A549 (cell line): ENCODE measurements around the gene NPBWR2. TPM values are rescaled to one million over a fixed set of nuclear protein-coding genes. Genes with fewer than 3 reads are reported as not detected.

ENCODE experiments used
- ATAC-seq, 2 experiments: fragments of 200-7000 bp in 1 of 2; fragments of >200 bp in 1 of 2; cut with Nextera tagmentation in 1 of 2; cut with Tn5 transposase in 1 of 2; 3 replicates each; pipeline versions ENCODE4 v1.8.0 to v1.9.1; 2018 to 2020; ENCODE audit warnings: mild to moderate bottlenecking in 1 of 2, moderate library complexity in 1 of 2
- CTCF ChIA-PET: fragments of 300-600 bp; sonication (Branson Sonifier 250); formaldehyde crosslinking; extraction: SDS; loops from one replicate; lab custom pipeline; 2021; ENCODE audit warnings: antibody characterized with exemption, inconsistent platforms; lab: Yijun Ruan, JAX
- POLR2A ChIA-PET: fragments of 350-600 bp; formaldehyde crosslinking; extraction: SDS; loops from one replicate; lab custom pipeline; 2021; ENCODE audit warnings: antibody characterized with exemption, inconsistent platforms; lab: Yijun Ruan, JAX
- DNase-seq, 2 experiments: peaks; one replicate each; pipeline versions ENCODE4 v3.0.0 to v3.0.0-alpha.2; 2011 to 2016; ENCODE audit warnings: low read depth in 1 of 2, low spot score in 1 of 2
- FAIRE-seq: peaks from 2 replicates; lab custom pipeline; 2011; peaks lifted over from hg19 to GRCh38; lab: Jason Lieb, UNC
- H3K27ac ChIP-seq, 2 experiments: fragments of >200 bp; sonication (Bioruptor Twin); formaldehyde crosslinking; 3 replicates each; pipeline ENCODE4 v1.5.1; 2016 to 2017
- H3K4me1 ChIP-seq: fragments of >200 bp; sonication (Bioruptor Twin); formaldehyde crosslinking; 3 replicates; pipeline ENCODE4 v1.6.1; 2016
- H3K4me2 ChIP-seq: fragments of >200 bp; sonication (Bioruptor Twin); formaldehyde crosslinking; 3 replicates; pipeline ENCODE4 v1.6.1; 2016
- H3K4me3 ChIP-seq: fragments of >200 bp; sonication (Bioruptor Twin); formaldehyde crosslinking; 3 replicates; pipeline ENCODE4 v1.5.1; 2016
- H3K9me3 ChIP-seq: fragments of >200 bp; sonication (Bioruptor Twin); formaldehyde crosslinking; 3 replicates; pipeline ENCODE4 v1.6.1; 2016
- BHLHE40 ChIP-seq: IDR thresholded peaks from 2 replicates; pipeline ENCODE4 v1.6.1; 2012; ENCODE audit warnings: low read depth, low read length, inconsistent platforms
- CBX8 ChIP-seq: fragments of 200-600 bp; sonication (generic); IDR thresholded peaks from 2 replicates; pipeline ENCODE4 v1.6.1; 2016
- CHD2 ChIP-seq: fragments of 150-350 bp; IDR thresholded peaks from 2 replicates; pipeline ENCODE4 v1.6.1; 2014; ENCODE audit warnings: low read length; ENCODE audit not compliant: partially characterized antibody
- CHD4 ChIP-seq: fragments of 200-600 bp; sonication (generic); IDR thresholded peaks from 2 replicates; pipeline ENCODE4 v1.6.1; 2016; ENCODE audit warnings: antibody characterized with exemption, mild to moderate bottlenecking, borderline replicate concordance
- E2F6 ChIP-seq: IDR thresholded peaks from 2 replicates; pipeline ENCODE4 v1.6.1; 2012; ENCODE audit warnings: low read depth, borderline replicate concordance
- EHF ChIP-seq: fragments of 250-450 bp; sonication (Bioruptor Pico); IDR thresholded peaks from 2 replicates; pipeline ENCODE4 v1.5.0; 2020; ENCODE audit warnings: mild to moderate bottlenecking
- EHMT2 ChIP-seq: fragments of 200-600 bp; sonication (generic); IDR thresholded peaks from 2 replicates; pipeline ENCODE4 v1.6.1; 2016; ENCODE audit warnings: antibody characterized with exemption, low read depth, mild to moderate bottlenecking, moderate library complexity
- EP300 ChIP-seq, 2 experiments: fragments of >200 bp; sonication (Bioruptor Twin); formaldehyde crosslinking; IDR thresholded peaks; 2 replicates in 1 of 2; 3 replicates in 1 of 2; pipeline ENCODE4 v1.6.1; 2016 to 2017
- FOSB ChIP-seq: fragments of 250-450 bp; sonication (Bioruptor Pico); IDR thresholded peaks from 2 replicates; pipeline ENCODE4 v1.5.0; 2020; ENCODE audit warnings: mild to moderate bottlenecking, moderate library complexity
- FOXS1 ChIP-seq: fragments of 250-450 bp; sonication (Bioruptor Pico); IDR thresholded peaks from 2 replicates; pipeline ENCODE4 v1.5.0; 2020; ENCODE audit warnings: mild to moderate bottlenecking, moderate library complexity
- GATA3 ChIP-seq: IDR thresholded peaks from 2 replicates; pipeline ENCODE4 v1.6.1; 2012; ENCODE audit warnings: borderline replicate concordance
- HEYL ChIP-seq: fragments of 250-450 bp; sonication (Bioruptor Pico); IDR thresholded peaks from 2 replicates; pipeline ENCODE4 v1.8.0; 2021; ENCODE audit warnings: mild to moderate bottlenecking, moderate library complexity
- JUNB ChIP-seq: fragments of >200 bp; sonication (Bioruptor Twin); formaldehyde crosslinking; IDR thresholded peaks from 2 replicates; pipeline ENCODE4 v1.6.1; 2016
- KDM5A ChIP-seq: fragments of 200-600 bp; sonication (generic); IDR thresholded peaks from 2 replicates; pipeline ENCODE4 v1.6.1; 2016; ENCODE audit warnings: antibody characterized with exemption, mild to moderate bottlenecking
- MAFK ChIP-seq: fragments of 450-650 bp; IDR thresholded peaks from 2 replicates; pipeline ENCODE4 v1.6.1; 2014; ENCODE audit not compliant: partially characterized antibody
- NPAS2 ChIP-seq: fragments of 250-450 bp; sonication (Bioruptor Pico); IDR thresholded peaks from 2 replicates; pipeline ENCODE4 v1.8.0; 2022; ENCODE audit warnings: mild to moderate bottlenecking, moderate library complexity, borderline replicate concordance
- PHF8 ChIP-seq: fragments of 200-600 bp; sonication (generic); IDR thresholded peaks from 2 replicates; pipeline ENCODE4 v1.6.1; 2016; ENCODE audit warnings: low read depth, mild to moderate bottlenecking, antibody characterized with exemption, moderate library complexity, borderline replicate concordance
- RARB ChIP-seq: fragments of 250-450 bp; sonication (Bioruptor Pico); IDR thresholded peaks from 2 replicates; pipeline ENCODE4 v1.8.0; 2021; ENCODE audit warnings: mild to moderate bottlenecking, moderate library complexity
- RCOR1 ChIP-seq: fragments of 150-350 bp; IDR thresholded peaks from 2 replicates; pipeline ENCODE4 v1.6.1; 2014; ENCODE audit warnings: antibody characterized with exemption, low read length, low read depth
- RFX5 ChIP-seq: fragments of 450-650 bp; IDR thresholded peaks from 2 replicates; pipeline ENCODE4 v1.7.1; 2014; ENCODE audit warnings: antibody characterized with exemption, mild to moderate bottlenecking, moderate library complexity
- RNF2 ChIP-seq: fragments of 200-600 bp; sonication (generic); IDR thresholded peaks from 2 replicates; pipeline ENCODE4 v1.6.1; 2016; ENCODE audit warnings: low read depth, mild to moderate bottlenecking, antibody characterized with exemption, moderate library complexity, borderline replicate concordance
- SMC3 ChIP-seq: fragments of >200 bp; sonication (Bioruptor Twin); formaldehyde crosslinking; IDR thresholded peaks from 3 replicates; pipeline ENCODE4 v1.6.1; 2018; ENCODE audit warnings: inconsistent platforms
- USF2 ChIP-seq: fragments of 450-650 bp; IDR thresholded peaks from 2 replicates; pipeline ENCODE4 v1.6.1; 2014; ENCODE audit warnings: antibody characterized with exemption
- ZSCAN20 ChIP-seq: fragments of 250-450 bp; sonication (Bioruptor Pico); IDR thresholded peaks from 2 replicates; pipeline ENCODE4 v1.8.0; 2022; ENCODE audit warnings: mild to moderate bottlenecking, moderate library complexity
- WGBS: methylation state at CpG from one replicate; pipeline ENCODE4 v1.1.6; 2017; ENCODE audit errors: missing lambda C conversion rate; 5-methylcytosine and 5-hydroxymethylcytosine counted together
- polyA plus RNA-seq, 4 experiments: library from polyadenylated mRNA; depleted of rRNA in 3 of 4; stranded (reverse); fragments of >200 nt; fragmentation: RNase III in 1 of 4; extraction: RNeasy Plus Mini Kit Qiagen cat#74134 plus additional on column Dnase treatment in 1 of 4; gene quantifications; 2 replicates in 3 of 4; 3 replicates in 1 of 4; pipeline ENCODE4 v1.2.3, GENCODE V29; 2011 to 2017
- TF ChIP-seq, protein P1 (sequence below): fragments of >200 bp; sonication (Bioruptor Twin); formaldehyde crosslinking; IDR thresholded peaks from 3 replicates; pipeline ENCODE4 v1.6.1; 2016
- TF ChIP-seq, protein P2 (sequence below): fragments of 250-450 bp; sonication (Bioruptor Pico); IDR thresholded peaks from 2 replicates; pipeline ENCODE4 v1.5.0; 2020; ENCODE audit warnings: low read depth, mild to moderate bottlenecking, moderate library complexity

NPBWR2 gene
- polyA plus RNA-seq, 2 of the 4 experiments (the other 2 are of a cell fraction), result not detected

DNA sequence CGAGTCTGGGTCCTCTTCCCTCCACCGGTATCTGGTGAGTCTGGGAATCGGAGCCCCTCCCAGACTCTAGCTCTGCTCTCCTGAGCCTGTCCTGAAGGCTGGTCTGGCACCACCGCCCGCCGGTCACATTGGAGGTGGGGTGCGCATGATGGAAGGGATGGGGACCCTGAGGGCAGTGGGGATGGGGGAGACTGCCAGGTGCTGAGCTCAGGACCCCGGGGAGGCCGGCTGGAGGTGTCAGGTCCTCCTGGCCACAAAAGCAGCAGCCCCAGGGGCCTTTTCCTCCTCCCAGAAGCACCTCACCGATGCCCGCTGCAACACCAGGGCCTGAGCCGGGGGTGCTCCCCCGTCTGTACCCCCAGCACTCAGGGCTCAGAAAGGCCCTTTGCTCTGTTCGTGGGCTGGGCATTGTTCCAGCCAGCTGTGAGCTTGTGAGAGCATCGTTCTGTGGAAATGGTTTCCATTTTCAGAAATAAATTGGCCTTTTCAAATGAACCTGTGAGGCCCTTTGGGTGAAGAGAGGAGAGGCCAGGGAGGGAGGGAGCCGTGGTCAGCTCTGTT lies 2.5 kb upstream of the NPBWR2 start:
- Histone ChIP-seq H3K27ac (no peak overlapping the region), H3K4me1 (no peaks in the 10 kb centered on the region), H3K4me2 (no peak overlapping the region), H3K9me3 (no peaks in the 10 kb centered on the region), H3K4me3 (no peak overlapping the region)
- TF ChIP-seq CHD4 (no peak), ZSCAN20 (CRISPR knock-in tag) (no peak), EHF (CRISPR knock-in tag) (no peak), SMC3 (no peak), JUNB (no peak), RNF2 (no peak), KDM5A (no peak), HEYL (CRISPR knock-in tag) (no peak), FOSB (CRISPR knock-in tag) (no peak), CBX8 (no peak)
- TF ChIP-seq, protein P1, sequence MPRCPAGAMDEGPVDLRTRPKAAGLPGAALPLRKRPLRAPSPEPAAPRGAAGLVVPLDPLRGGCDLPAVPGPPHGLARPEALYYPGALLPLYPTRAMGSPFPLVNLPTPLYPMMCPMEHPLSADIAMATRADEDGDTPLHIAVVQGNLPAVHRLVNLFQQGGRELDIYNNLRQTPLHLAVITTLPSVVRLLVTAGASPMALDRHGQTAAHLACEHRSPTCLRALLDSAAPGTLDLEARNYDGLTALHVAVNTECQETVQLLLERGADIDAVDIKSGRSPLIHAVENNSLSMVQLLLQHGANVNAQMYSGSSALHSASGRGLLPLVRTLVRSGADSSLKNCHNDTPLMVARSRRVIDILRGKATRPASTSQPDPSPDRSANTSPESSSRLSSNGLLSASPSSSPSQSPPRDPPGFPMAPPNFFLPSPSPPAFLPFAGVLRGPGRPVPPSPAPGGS, result no peak
- TF ChIP-seq, protein P2, sequence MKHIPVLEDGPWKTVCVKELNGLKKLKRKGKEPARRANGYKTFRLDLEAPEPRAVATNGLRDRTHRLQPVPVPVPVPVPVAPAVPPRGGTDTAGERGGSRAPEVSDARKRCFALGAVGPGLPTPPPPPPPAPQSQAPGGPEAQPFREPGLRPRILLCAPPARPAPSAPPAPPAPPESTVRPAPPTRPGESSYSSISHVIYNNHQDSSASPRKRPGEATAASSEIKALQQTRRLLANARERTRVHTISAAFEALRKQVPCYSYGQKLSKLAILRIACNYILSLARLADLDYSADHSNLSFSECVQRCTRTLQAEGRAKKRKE (CRISPR knock-in tag), result no peak
- no peak for FAIRE-seq
- DNase-seq, result no peak
- 63% methylated on average over 12 of the region's 16 CpGs for WGBS
- ChIA-PET CTCF (interaction anchor here (1.0 to 7.6 kb wide), 5 partner anchors 9 to 70 kb away, joined by 3 to 63 read pairs (median 7); partner anchors contain the start of gene LKAAEAR1), POLR2A (no interaction called here)
- no peak for ATAC-seq

- Histone ChIP-seq H3K4me1 (no peaks in the 10 kb centered on the region), H3K9me3 (no peaks in the 10 kb centered on the region), H3K27ac (no peak overlapping the region), H3K4me2 (no peak overlapping the region), H3K4me3 (no peak overlapping the region)
- FAIRE-seq, result no peak
- WGBS, result 63% methylated on average over 16 of the region's 26 CpGs
- no peak for DNase-seq
- POLR2A ChIA-PET, result no interaction called here
- no peak for TF ChIP-seq E2F6
- TF ChIP-seq EP300 (IDR thresholded peaks at IDR 0.05), result no peak
- TF ChIP-seq RFX5, result no peak
- no peak for TF ChIP-seq USF2
- no peak for TF ChIP-seq EHMT2
- TF ChIP-seq FOXS1, result no peak
- TF ChIP-seq SMC3, result no peak
- no peak for TF ChIP-seq RCOR1
- no peak for TF ChIP-seq NPAS2 (CRISPR knock-in tag)
- no peak for TF ChIP-seq PHF8
- no peak for TF ChIP-seq CHD2
- no peak for TF ChIP-seq GATA3
- TF ChIP-seq BHLHE40, result no peak
- TF ChIP-seq RARB, result no peak
- TF ChIP-seq MAFK, result no peak
- ATAC-seq, result no peak
- CTCF ChIA-PET, result interaction anchor here (0.8 to 7.1 kb wide), 5 partner anchors 12 to 71 kb away, joined by 3 to 63 read pairs (median 3); partner anchors contain the start of gene LKAAEAR1
Observed at GRCh38 chr20:64108731-64109681, 1.6 kb upstream of the NPBWR2 start.
